Subcutaneous abdominal adipose tissue (tissue), 5 donors: ENCODE measurements around the gene KCNIP4.

ENCODE experiments used
- H3K27ac ChIP-seq: one replicate; pipeline ENCODE4 v1.7.0; 2013; ENCODE audit warnings: low read depth, mild to moderate bottlenecking, inconsistent platforms, low read length, moderate library complexity
- H3K27me3 ChIP-seq, 5 donors: one replicate each; pipeline ENCODE4 v1.7.0; 2013; ENCODE audit warnings: low read length in 5 of 5, inconsistent platforms in 1 of 5; ENCODE audit not compliant: control insufficient read depth in 5 of 5, insufficient read depth in 4 of 5
- H3K36me3 ChIP-seq, 5 donors: one replicate each; pipeline ENCODE4 v1.7.0; 2013; ENCODE audit warnings: low read length in 5 of 5; ENCODE audit not compliant: control insufficient read depth in 5 of 5, insufficient read depth in 5 of 5
- H3K4me1 ChIP-seq, 5 donors: one replicate each; pipeline ENCODE4 v1.7.0; 2013; ENCODE audit warnings: low read length in 5 of 5, mild to moderate bottlenecking in 3 of 5, moderate library complexity in 1 of 5; ENCODE audit not compliant: control insufficient read depth in 5 of 5, insufficient read depth in 5 of 5
- H3K4me3 ChIP-seq, 5 donors: one replicate each; pipeline ENCODE4 v1.7.0; 2013; ENCODE audit warnings: low read length in 5 of 5, low read depth in 1 of 5
- H3K9ac ChIP-seq, 5 donors: one replicate each; pipeline ENCODE4 v1.7.0; 2013; ENCODE audit warnings: low read length in 5 of 5, mild to moderate bottlenecking in 4 of 5, moderate library complexity in 3 of 5
- H3K9me3 ChIP-seq, 5 donors: one replicate each; pipeline ENCODE4 v1.7.0; 2013; ENCODE audit warnings: low read length in 5 of 5; ENCODE audit not compliant: control insufficient read depth in 5 of 5
- donor health status: healthy.
- donor health status: healthy.
- donor health status: healthy.
- donor health status: healthy.
- donor health status: healthy.

Gene KCNIP4

DNA sequence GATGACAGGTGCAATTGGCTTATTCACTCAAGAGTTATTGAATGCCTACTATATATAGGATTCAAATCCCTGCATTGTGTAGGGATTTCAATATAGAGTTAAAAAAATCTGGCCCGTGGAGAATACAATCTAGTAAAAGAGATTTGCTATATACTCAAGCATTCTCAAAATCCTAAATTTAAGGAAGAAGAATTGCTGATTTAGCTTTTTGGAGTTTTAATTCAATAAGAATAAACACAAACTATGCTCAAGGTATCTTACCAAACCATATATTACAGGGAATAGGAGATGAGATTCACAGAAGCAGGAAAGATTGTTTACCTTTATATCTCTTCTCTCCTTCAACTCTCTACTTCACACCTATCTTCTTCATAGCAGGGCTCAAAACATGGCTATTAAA lies 771.5 kb downstream of the KCNIP4 start:
- H3K4me3 ChIP-seq = no peak overlapping the region
- H3K27me3 ChIP-seq = no peaks in the 10 kb centered on the region
- H3K9me3 ChIP-seq = no peaks in the 10 kb centered on the region
- no peaks in the 10 kb centered on the region for H3K36me3 ChIP-seq
- no peak overlapping the region for H3K9ac ChIP-seq
- no peak overlapping the region for H3K27ac ChIP-seq
- no peaks in the 10 kb centered on the region for H3K4me1 ChIP-seq

DNA sequence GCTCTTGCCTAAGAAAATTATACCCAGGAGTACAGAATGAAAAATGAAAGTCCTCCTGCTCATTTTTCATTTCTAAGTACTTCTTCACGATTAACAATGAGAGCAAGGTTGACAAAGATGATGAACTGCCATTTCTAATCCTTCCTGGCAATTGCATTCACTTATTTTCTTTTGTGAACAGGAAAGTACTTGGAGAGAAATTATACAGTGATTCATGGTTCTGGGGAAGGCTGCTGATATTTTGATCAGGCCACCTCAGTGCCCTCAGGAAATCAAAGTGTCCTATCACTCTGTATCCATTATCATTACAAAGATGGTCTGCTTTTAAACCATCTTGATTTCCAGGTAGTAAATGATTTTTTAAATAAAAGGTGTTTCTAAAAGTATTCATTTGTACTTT lies 780.9 kb downstream of the KCNIP4 start:
- no peaks in the 10 kb centered on the region for H3K27me3 ChIP-seq
- no peaks in the 10 kb centered on the region for H3K4me1 ChIP-seq
- no peak overlapping the region for H3K9ac ChIP-seq
- no peak overlapping the region for H3K27ac ChIP-seq
- no peaks in the 10 kb centered on the region for H3K36me3 ChIP-seq
- no peak overlapping the region for H3K4me3 ChIP-seq
- no peaks in the 10 kb centered on the region for H3K9me3 ChIP-seq

DNA sequence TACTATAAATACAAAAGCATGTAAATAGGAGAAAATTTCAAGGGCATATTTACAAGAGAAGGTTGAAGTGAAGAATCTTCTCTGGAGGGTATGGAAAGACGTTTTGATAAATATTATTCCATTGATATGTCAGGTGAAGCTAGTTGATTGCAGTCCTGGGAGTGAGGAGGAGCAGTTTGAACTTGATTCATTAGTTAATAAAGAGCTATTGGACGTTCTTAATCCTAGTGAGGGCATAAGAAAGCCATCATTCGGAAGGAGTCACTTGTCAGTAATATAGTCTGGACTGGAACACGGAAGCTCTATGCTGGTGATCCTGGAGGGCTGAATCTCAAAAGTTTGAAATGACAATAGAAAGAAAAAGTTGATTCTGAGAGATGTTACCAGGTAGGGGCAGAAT lies 793.2 kb downstream of the KCNIP4 start:
- Histone ChIP-seq H3K9ac (no peak overlapping the region), H3K4me1 (no peaks in the 10 kb centered on the region), H3K4me3 (no peak overlapping the region), H3K36me3 (no peaks in the 10 kb centered on the region), H3K27me3 (no peaks in the 10 kb centered on the region), H3K9me3 (no peaks in the 10 kb centered on the region), H3K27ac (no peak overlapping the region)

GRCh38 chr4:21139327-21139726 lies 809.2 kb downstream of the KCNIP4 start:
- Histone ChIP-seq H3K4me1 (no peaks in the 10 kb centered on the region), H3K27ac (no peak overlapping the region), H3K4me3 (no peak overlapping the region), H3K9ac (no peak overlapping the region), H3K27me3 (no peaks in the 10 kb centered on the region), H3K36me3 (no peaks in the 10 kb centered on the region), H3K9me3 (peaks cover 0 to 9% (median 0%) of the 10 kb centered on the region in 5 donors)

GRCh38 chr4:21136051-21136630 lies 812.4 kb downstream of the KCNIP4 start:
- H3K9ac ChIP-seq = no peak overlapping the region
- no peak overlapping the region for H3K4me3 ChIP-seq
- no peaks in the 10 kb centered on the region for H3K27me3 ChIP-seq
- no peaks in the 10 kb centered on the region for H3K4me1 ChIP-seq
- H3K27ac ChIP-seq = no peak overlapping the region
- H3K9me3 ChIP-seq = no peaks in the 10 kb centered on the region
- H3K36me3 ChIP-seq = no peaks in the 10 kb centered on the region

DNA sequence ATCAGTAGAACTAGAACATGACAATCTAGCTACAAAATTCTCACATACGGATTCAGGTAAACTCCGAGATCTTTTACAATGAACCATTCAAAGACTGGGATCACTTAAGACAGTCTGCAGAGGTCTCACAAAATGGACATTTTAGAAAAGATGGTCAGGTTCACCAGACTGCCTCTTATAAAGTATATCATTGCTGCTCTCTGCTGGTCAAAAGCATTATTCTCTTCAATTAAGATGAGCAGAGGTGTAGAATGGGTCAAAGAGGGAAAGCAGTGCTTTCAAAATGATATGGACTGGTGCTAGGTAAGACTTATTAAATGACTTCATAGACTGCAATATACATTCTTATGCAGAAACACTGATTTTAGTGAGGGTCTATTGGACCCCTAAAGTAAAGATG lies 813.6 kb downstream of the KCNIP4 start:
- no peak overlapping the region for H3K4me3 ChIP-seq
- no peaks in the 10 kb centered on the region for H3K4me1 ChIP-seq
- no peaks in the 10 kb centered on the region for H3K36me3 ChIP-seq
- H3K27ac ChIP-seq = no peak overlapping the region
- H3K27me3 ChIP-seq = no peaks in the 10 kb centered on the region
- no peaks in the 10 kb centered on the region for H3K9me3 ChIP-seq
- no peak overlapping the region for H3K9ac ChIP-seq

DNA sequence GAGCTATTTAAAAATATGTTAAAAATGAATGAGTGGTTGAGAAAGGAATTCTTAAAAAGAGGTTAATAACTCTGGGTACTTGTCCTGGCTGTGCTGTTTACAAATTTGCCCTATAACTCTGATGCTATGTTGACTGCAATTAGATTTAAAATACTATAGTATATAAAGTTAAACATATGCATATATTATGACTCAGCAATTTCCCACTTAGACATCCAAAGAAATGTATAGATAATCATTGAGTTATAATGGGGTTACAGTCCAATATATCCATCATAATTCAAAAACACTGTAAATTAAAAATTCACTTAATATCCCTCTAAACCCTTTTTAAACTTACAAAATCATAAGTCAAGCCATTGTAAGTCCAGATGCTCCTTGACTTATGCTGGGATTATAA lies 818.0 kb downstream of the KCNIP4 start:
- Histone ChIP-seq H3K27ac (no peak overlapping the region), H3K4me3 (no peak overlapping the region), H3K9ac (no peak overlapping the region), H3K36me3 (no peaks in the 10 kb centered on the region), H3K9me3 (no peaks in the 10 kb centered on the region), H3K4me1 (no peaks in the 10 kb centered on the region), H3K27me3 (no peaks in the 10 kb centered on the region)

DNA sequence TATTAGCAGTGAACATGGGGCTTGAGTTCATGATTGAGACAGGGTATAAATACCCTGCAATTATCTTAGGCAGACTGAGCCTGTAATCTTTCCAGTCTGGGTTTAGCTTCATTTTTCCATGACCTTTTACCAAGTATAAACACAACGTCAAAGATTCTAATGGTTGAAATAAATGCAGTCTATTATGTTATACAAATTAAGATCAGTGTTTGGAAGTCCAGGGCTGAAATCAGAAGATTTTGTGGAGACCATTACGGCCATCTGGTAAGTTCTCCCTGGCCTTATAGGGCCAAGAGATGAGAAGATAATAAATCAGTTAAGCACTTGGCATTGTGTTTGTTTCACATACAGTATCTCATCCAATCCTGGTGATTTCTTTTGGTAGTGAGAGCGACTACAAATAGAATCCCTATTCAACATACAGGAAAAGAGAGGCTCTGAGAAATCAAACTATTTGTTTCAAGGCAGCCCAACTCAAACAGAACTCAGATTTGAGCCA lies 822.5 kb downstream of the KCNIP4 start:
- Histone ChIP-seq H3K27ac (no peak overlapping the region), H3K36me3 (no peaks in the 10 kb centered on the region)

DNA sequence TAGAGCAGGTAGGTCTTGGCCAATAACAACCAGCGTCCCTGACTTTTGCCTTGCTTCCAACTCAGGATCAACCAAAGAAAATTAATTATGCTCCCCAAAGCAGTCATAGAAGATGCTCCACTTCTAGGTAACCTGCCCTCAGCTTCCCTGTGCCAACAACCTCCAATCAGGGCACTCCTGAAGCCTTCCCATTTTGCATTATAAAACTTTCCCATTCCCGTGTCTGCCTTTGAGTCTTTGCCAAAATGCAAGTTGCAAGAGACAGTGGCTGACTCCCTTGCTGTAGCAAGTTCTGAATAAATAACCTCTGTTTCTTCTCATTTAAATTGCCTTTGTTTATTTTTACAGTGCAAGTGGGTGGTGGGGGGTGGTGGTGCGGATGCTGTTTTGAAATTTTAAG lies 830.3 kb downstream of the KCNIP4 start:
- no peak overlapping the region for H3K27ac ChIP-seq
- no peak overlapping the region for H3K4me3 ChIP-seq
- no peaks in the 10 kb centered on the region for H3K4me1 ChIP-seq
- no peak overlapping the region for H3K9ac ChIP-seq
- peaks cover 0 to 2% (median 0%) of the 10 kb centered on the region in 5 donors for H3K9me3 ChIP-seq
- H3K36me3 ChIP-seq = no peaks in the 10 kb centered on the region
- H3K27me3 ChIP-seq = no peaks in the 10 kb centered on the region

More for the DNA sequence above, 822.5 kb downstream of the KCNIP4 start:
- peaks cover 0 to 3% (median 0%) of the 10 kb centered on the region in 5 donors for H3K9me3 ChIP-seq
- H3K4me3 ChIP-seq = no peak overlapping the region
- no peaks in the 10 kb centered on the region for H3K27me3 ChIP-seq
- H3K9ac ChIP-seq = no peak overlapping the region
- no peaks in the 10 kb centered on the region for H3K4me1 ChIP-seq

- no peaks in the 10 kb centered on the region for H3K27me3 ChIP-seq
- no peak overlapping the region for H3K27ac ChIP-seq
- no peak overlapping the region for H3K9ac ChIP-seq
- no peaks in the 10 kb centered on the region for H3K36me3 ChIP-seq
- no peak overlapping the region for H3K4me3 ChIP-seq
- H3K9me3 ChIP-seq = peaks cover 0 to 2% (median 0%) of the 10 kb centered on the region in 5 donors
- no peaks in the 10 kb centered on the region for H3K4me1 ChIP-seq
Observed at GRCh38 chr4:21117541-21118180, 830.9 kb downstream of the KCNIP4 start.
